ENCODE measurements around the gene HOXB5.

The HOXB5 gene

GRCh38 chr17:48575673-48576478 lies 17.7 kb downstream of the HOXB5 start:
- H3K4me1 Mint-ChIP-seq (ENCODE audit: low read depth), result peaks cover 42% of the 10 kb centered on the region
- H3K36me3 Mint-ChIP-seq (ENCODE audit: low read depth), result peaks cover 23% of the 10 kb centered on the region
- H3K9me3 Mint-ChIP-seq, result no peaks in the 10 kb centered on the region
- peaks cover 26% of the 10 kb centered on the region for H3K27me3 Mint-ChIP-seq (ENCODE audit: low read depth)
- H3K4me3 Mint-ChIP-seq, result peak overlapping the region; percentile 69
- H3K27ac Mint-ChIP-seq, result peak overlapping the region; percentile 69

GRCh38 chr17:48575066-48575582 lies 18.5 kb downstream of the HOXB5 start:
- peak overlapping the region; percentile 3 for H3K4me3 Mint-ChIP-seq
- H3K9me3 Mint-ChIP-seq, result no peaks in the 10 kb centered on the region
- peaks cover 19% of the 10 kb centered on the region for H3K27me3 Mint-ChIP-seq (ENCODE audit: low read depth)
- H3K36me3 Mint-ChIP-seq (ENCODE audit: low read depth), result peaks cover 22% of the 10 kb centered on the region
- peaks cover 35% of the 10 kb centered on the region for H3K4me1 Mint-ChIP-seq (ENCODE audit: low read depth)
- H3K27ac Mint-ChIP-seq, result no peak overlapping the region

- Mint-ChIP-seq H3K36me3 (ENCODE audit: low read depth) (peaks cover 22% of the 10 kb centered on the region), H3K4me1 (ENCODE audit: low read depth) (peaks cover 33% of the 10 kb centered on the region), H3K9me3 (no peaks in the 10 kb centered on the region), H3K4me3 (peak overlapping the region; percentile 3), H3K27me3 (ENCODE audit: low read depth) (peaks cover 13% of the 10 kb centered on the region), H3K27ac (no peak overlapping the region)
Observed at GRCh38 chr17:48574505-48575065, 19.0 kb downstream of the HOXB5 start.

DNA sequence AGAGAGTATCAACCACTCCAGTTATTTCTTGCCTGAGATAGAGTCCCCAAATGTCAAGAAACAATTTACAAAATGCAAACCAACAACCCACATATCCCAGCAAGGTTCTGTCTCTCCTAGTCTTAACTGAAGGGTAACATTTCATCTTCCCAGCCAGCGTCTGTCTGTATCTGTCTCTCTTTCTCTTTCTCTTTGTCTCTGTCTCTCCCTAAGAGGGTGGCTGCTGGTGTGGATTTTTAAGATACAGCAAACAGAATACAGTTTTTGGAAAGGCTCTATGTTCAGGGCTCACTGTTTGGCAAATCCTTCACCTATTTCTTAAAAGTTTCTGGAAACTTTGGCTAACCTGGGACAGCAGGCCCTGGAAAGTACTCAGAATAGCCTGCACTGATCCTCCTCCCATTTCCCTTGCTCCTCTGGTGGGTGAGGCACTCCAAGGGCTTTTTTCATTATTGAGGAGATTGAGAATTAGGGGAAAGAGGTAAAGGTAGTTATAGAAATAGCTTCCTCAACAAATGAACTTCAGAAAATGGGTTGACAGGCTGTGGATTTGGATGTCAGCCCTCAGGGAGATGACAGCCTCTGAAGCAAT lies 21.7 kb downstream of the HOXB5 start:
- no peak overlapping the region for H3K27ac Mint-ChIP-seq
- peaks cover 21% of the 10 kb centered on the region for H3K36me3 Mint-ChIP-seq (ENCODE audit: low read depth)
- H3K4me1 Mint-ChIP-seq (ENCODE audit: low read depth), result peaks cover 28% of the 10 kb centered on the region
- H3K9me3 Mint-ChIP-seq, result no peaks in the 10 kb centered on the region
- no peak overlapping the region for H3K4me3 Mint-ChIP-seq
- peaks cover 3% of the 10 kb centered on the region for H3K27me3 Mint-ChIP-seq (ENCODE audit: low read depth)

GRCh38 chr17:48571024-48571818 lies 22.4 kb downstream of the HOXB5 start:
- peaks cover 3% of the 10 kb centered on the region for H3K27me3 Mint-ChIP-seq (ENCODE audit: low read depth)
- no peak overlapping the region for H3K27ac Mint-ChIP-seq
- no peaks in the 10 kb centered on the region for H3K9me3 Mint-ChIP-seq
- no peak overlapping the region for H3K4me3 Mint-ChIP-seq
- peaks cover 19% of the 10 kb centered on the region for H3K36me3 Mint-ChIP-seq (ENCODE audit: low read depth)
- peaks cover 25% of the 10 kb centered on the region for H3K4me1 Mint-ChIP-seq (ENCODE audit: low read depth)

DNA sequence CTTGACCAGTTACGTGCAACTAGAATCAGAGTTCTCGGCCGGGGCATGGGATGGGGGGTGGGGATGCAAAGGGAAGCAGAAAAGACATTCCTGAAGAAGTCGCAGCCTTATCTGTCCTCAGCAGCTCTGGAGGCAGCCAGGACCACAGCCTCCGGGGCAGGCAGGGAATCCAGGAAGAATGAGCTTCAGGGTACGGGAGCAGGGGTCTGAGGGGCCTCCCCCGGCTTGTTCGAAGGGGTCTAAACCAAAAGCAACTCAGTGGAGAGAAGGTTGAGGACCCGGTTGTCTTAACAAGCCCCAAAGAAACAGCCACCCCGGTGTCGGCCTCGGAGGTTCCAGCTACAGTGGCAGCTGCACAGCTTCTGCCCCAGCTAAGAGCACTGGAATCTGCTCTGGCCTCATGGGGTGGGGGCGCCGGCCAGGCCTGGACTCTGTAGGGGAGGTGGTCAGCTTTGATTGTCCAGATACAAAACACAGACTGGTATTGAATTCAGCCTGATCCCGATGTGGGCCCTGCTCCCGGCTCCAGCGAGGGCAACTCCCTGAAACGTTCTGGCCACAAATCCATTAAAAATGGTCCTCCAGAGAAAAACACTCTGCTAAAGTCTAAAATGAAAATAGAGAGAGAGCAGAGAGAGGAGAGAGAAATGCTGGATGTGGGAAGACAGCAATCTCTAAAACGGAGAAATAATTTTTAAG lies 23.1 kb downstream of the HOXB5 start:
- Mint-ChIP-seq H3K27ac (no peak overlapping the region), H3K9me3 (no peaks in the 10 kb centered on the region), H3K4me3 (no peak overlapping the region), H3K27me3 (ENCODE audit: low read depth) (peaks cover 3% of the 10 kb centered on the region), H3K4me1 (ENCODE audit: low read depth) (peaks cover 19% of the 10 kb centered on the region), H3K36me3 (ENCODE audit: low read depth) (peaks cover 19% of the 10 kb centered on the region)

DNA sequence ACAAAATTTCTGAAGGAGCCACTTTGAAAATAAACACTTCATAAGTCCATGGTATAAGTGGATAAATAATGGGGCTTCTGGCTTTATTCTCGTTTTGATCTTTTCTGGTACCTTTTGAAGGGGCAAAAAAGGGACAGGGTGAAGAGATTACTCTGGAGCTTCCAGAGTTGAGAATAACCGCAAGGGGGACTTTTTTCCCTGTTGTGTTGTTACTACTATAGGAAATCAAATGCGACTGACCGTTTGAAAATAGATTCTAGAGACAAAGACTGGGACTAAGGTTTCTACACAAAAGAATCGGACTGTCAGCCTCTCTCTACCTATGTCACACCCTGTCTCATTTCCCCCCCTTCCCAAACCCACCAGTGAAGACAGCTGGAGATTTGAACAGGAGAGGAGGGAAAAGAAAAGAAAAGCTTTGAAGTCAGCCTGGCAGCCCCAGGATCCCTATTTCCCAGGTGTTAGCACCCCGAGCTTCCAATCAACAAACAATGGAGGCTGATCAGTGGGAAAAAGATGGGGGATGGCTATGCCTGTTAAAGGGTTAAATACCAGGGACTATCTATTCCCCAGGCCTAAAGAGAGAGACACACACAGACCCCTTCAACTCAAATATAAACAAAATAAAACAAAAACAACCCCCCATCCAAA lies 23.8 kb downstream of the HOXB5 start:
- Mint-ChIP-seq H3K4me1 (ENCODE audit: low read depth) (peaks cover 16% of the 10 kb centered on the region), H3K36me3 (ENCODE audit: low read depth) (peaks cover 19% of the 10 kb centered on the region), H3K27ac (no peak overlapping the region), H3K27me3 (ENCODE audit: low read depth) (peaks cover 5% of the 10 kb centered on the region), H3K4me3 (no peak overlapping the region), H3K9me3 (no peaks in the 10 kb centered on the region)

- Mint-ChIP-seq H3K27ac (no peak overlapping the region), H3K9me3 (no peaks in the 10 kb centered on the region), H3K27me3 (ENCODE audit: low read depth) (peaks cover 8% of the 10 kb centered on the region), H3K36me3 (ENCODE audit: low read depth) (peaks cover 18% of the 10 kb centered on the region), H3K4me3 (no peak overlapping the region), H3K4me1 (ENCODE audit: low read depth) (peaks cover 12% of the 10 kb centered on the region)
Observed at GRCh38 chr17:48569240-48569582, 24.4 kb downstream of the HOXB5 start.

GRCh38 chr17:48568499-48569239 lies 24.9 kb downstream of the HOXB5 start:
- Mint-ChIP-seq H3K27ac (peak overlapping the region; percentile 10), H3K36me3 (ENCODE audit: low read depth) (peaks cover 19% of the 10 kb centered on the region), H3K27me3 (ENCODE audit: low read depth) (peaks cover 10% of the 10 kb centered on the region), H3K4me3 (no peak overlapping the region), H3K4me1 (ENCODE audit: low read depth) (peaks cover 10% of the 10 kb centered on the region), H3K9me3 (no peaks in the 10 kb centered on the region)

DNA sequence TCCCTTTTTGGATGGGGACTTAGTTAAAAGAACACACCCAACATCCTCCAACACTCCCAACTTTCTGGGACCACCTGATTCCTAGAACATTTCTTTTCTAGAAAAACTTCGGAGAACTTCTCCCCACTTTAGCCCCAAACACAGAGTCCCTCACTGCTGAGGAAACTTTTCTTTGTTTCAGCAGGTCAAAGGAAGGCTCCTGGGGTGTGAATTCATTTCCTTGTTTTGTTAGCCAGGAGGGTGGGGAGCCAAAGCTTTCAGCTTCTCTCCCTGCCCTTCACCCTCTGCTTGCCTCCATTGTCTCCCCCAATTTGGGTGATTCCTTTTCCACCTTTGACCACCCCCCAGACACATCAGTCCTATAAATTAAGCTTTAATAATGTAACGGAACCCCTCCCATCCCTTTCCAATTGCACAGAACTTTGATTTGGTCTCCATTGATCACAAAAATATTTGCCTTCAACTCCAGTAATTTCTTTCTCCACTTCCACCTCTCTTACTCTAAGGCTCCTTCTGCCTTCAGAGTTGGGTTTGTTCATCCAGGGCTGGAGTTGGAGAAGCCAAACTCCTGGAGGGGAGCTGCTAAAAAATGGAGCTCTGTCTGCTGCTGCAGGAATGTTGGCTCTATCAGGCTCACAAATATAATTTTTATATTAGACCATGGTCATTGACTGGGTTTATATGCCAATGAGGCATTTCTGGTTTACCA lies 25.8 kb downstream of the HOXB5 start:
- Mint-ChIP-seq H3K4me3 (no peak overlapping the region), H3K4me1 (ENCODE audit: low read depth) (peaks cover 6% of the 10 kb centered on the region), H3K36me3 (ENCODE audit: low read depth) (peaks cover 17% of the 10 kb centered on the region), H3K9me3 (no peaks in the 10 kb centered on the region), H3K27me3 (ENCODE audit: low read depth) (peaks cover 11% of the 10 kb centered on the region), H3K27ac (no peak overlapping the region)

GRCh38 chr17:48567209-48567608 lies 26.4 kb downstream of the HOXB5 start:
- H3K27me3 Mint-ChIP-seq (ENCODE audit: low read depth), result peaks cover 12% of the 10 kb centered on the region
- H3K4me3 Mint-ChIP-seq, result no peak overlapping the region
- H3K36me3 Mint-ChIP-seq (ENCODE audit: low read depth), result peaks cover 17% of the 10 kb centered on the region
- H3K27ac Mint-ChIP-seq, result no peak overlapping the region
- peaks cover 6% of the 10 kb centered on the region for H3K4me1 Mint-ChIP-seq (ENCODE audit: low read depth)
- no peaks in the 10 kb centered on the region for H3K9me3 Mint-ChIP-seq

- Mint-ChIP-seq H3K36me3 (ENCODE audit: low read depth) (peaks cover 15% of the 10 kb centered on the region), H3K4me1 (ENCODE audit: low read depth) (peaks cover 7% of the 10 kb centered on the region), H3K27ac (no peak overlapping the region), H3K27me3 (ENCODE audit: low read depth) (peaks cover 12% of the 10 kb centered on the region), H3K9me3 (no peaks in the 10 kb centered on the region), H3K4me3 (no peak overlapping the region)
Observed at GRCh38 chr17:48566717-48567116, 26.9 kb downstream of the HOXB5 start.

Measured in T-helper 1 cell treated with Interleukin-12 subunit alpha and Interleukin-12 subunit beta and Interleukin-4 antibody, amounts not matched to agents 30 μg/mL and 1 μg/mL, for 36 hours (primary cell).